Mesothelial cell of epicardium (in vitro differentiated cells): ENCODE measurements around the gene GATAD2A. TPM values are rescaled to one million over a fixed set of nuclear protein-coding genes. Genes with fewer than 3 reads are reported as not detected.
"Not testable (repeated sequence)": the region's sequence is repeated elsewhere in the genome, so short reads cannot be mapped to it uniquely, and the experiment has no call there.

ENCODE experiments used
- DNase-seq, 2 experiments: peaks; one replicate each; pipeline ENCODE4 v3.0.0; 2021; ENCODE audit warnings: low spot score in 2 of 2; ENCODE audit not compliant: unreplicated experiment in 2 of 2
- H3K27ac Mint-ChIP-seq: 2 replicates; pipeline ENCODE4 v1.8.0; 2021; ENCODE audit warnings: mixed read lengths
- H3K27me3 Mint-ChIP-seq: 2 replicates; pipeline ENCODE4 v1.8.0; 2021; ENCODE audit warnings: low read depth, mixed read lengths
- H3K36me3 Mint-ChIP-seq: 2 replicates; pipeline ENCODE4 v1.8.0; 2021; ENCODE audit warnings: mixed read lengths
- H3K4me1 Mint-ChIP-seq: 2 replicates; pipeline ENCODE4 v1.8.0; 2021; ENCODE audit warnings: mixed read lengths
- H3K4me3 Mint-ChIP-seq: 2 replicates; pipeline ENCODE4 v1.8.0; 2021; ENCODE audit warnings: mild to moderate bottlenecking, moderate library complexity, mixed read lengths
- H3K9me3 Mint-ChIP-seq: 2 replicates; pipeline ENCODE4 v1.8.0; 2021; ENCODE audit warnings: mixed read lengths
- CTCF ChIP-seq: fragments of 200-600 bp; sonication (generic); IDR thresholded peaks from one replicate; pipeline ENCODE4 v1.5.0; 2021; ENCODE audit warnings: antibody characterized with exemption; ENCODE audit not compliant: unreplicated experiment
- total RNA-seq: library from RNA; stranded (reverse); gene quantifications from 3 replicates; pipeline ENCODE4 v1.2.1, GENCODE V29; 2021

The GATAD2A gene
- total RNA-seq, 1 donor from 2014 or later: 113 TPM

DNA sequence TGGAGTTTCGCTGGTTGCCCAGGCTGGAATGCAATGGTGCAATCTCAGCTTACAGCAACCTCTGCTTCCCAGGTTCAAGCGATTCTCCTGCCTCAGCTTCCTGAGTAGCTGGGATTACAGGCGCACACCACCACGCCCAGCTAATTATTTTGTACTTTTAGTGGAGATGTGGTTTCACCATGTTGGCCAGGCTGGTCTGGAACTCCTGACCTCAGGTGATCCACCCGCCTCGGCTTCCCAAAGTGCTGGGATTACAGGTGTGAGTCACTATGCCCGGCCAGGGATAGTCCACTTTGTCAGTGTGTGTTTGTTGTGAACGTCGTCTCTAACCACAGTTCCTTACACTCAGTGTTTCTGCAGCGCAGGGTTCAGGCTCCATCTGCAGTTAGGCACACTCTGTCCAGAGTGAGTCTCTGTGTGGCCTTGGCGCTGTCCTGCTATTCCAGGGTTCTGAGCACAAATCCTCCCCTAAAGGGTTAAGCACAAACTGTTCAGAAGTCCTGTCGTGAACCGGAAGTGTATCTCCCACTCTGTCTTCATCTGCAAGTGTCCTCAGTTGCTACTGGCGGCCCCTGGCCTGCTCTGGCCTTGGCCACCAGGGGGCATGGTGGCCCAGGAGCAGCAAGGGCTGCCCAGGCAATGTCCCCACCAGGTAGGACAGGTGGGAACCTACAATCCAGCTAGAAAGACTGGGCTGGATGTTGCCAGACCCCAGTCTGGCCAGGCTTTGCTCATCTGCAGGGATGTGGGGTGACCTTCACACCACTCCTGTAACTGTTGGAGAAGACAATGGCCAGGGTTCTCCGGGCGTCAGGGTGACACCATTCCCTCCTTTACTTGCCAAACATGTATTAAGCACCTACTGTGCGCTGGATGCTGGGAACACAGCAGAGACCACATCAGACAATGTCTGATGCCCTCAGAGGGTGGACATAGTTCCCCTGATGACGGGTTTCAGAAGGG, 38.8 kb upstream of the GATAD2A start:
- peak in 1 of 2 experiments; percentile 73 for DNase-seq
- H3K27ac Mint-ChIP-seq: peak overlapping the region; percentile 72
- peak; percentile 86 for TF ChIP-seq CTCF
- no peaks in the 10 kb centered on the region for H3K36me3 Mint-ChIP-seq
- H3K4me3 Mint-ChIP-seq: no peak overlapping the region
- H3K4me1 Mint-ChIP-seq: peaks cover 11% of the 10 kb centered on the region
- H3K9me3 Mint-ChIP-seq: no peaks in the 10 kb centered on the region
- no peaks in the 10 kb centered on the region for H3K27me3 Mint-ChIP-seq

DNA sequence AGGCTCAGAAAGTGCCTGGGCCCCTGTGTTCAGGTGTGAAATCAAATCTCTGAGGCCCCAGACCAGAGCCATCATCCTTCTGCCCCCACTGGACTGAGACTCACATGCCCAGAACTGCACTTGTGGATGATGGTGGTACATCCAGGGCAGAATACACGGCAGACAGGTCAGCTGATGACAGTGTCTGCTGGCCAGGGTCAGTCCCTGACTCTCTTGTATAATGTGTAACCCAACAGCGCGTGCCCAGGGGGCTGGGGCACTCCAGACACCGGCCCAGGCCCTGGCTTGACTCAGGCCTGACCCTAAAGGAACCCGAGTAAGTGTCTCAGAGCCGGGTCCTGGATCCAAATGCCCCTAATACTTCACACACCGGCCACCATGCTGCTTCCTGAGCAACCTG, 37.4 kb upstream of the GATAD2A start:
- Mint-ChIP-seq H3K27me3 (no peaks in the 10 kb centered on the region), H3K27ac (no peak overlapping the region), H3K4me1 (peaks cover 11% of the 10 kb centered on the region), H3K36me3 (no peaks in the 10 kb centered on the region), H3K9me3 (no peaks in the 10 kb centered on the region), H3K4me3 (no peak overlapping the region)
- TF ChIP-seq CTCF: no peak
- DNase-seq: no peak

DNA sequence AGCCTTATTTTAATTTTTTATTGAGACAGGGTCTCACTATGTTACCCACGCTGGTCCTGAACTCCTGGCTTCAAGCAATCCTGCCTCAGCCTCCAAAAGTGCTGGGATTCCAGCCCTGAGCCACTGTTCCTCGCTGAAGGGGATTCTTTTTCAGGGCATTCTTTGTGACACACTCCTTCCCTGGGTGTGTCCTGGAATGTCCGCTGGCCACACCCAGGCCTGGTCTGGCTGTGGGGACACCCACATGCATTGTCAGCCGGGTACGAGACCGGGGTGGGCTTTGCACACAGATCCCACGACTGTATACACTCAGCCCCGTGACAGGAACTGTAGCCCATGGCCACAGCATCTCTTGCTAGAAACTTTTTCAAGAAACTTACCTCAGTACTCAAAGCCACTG, 34.4 kb upstream of the GATAD2A start:
- H3K36me3 Mint-ChIP-seq: no peaks in the 10 kb centered on the region
- peaks cover 4% of the 10 kb centered on the region for H3K4me1 Mint-ChIP-seq
- H3K27me3 Mint-ChIP-seq: no peaks in the 10 kb centered on the region
- H3K4me3 Mint-ChIP-seq: no peak overlapping the region
- no peak overlapping the region for H3K27ac Mint-ChIP-seq
- DNase-seq: no peak
- no peak for TF ChIP-seq CTCF
- no peaks in the 10 kb centered on the region for H3K9me3 Mint-ChIP-seq

DNA sequence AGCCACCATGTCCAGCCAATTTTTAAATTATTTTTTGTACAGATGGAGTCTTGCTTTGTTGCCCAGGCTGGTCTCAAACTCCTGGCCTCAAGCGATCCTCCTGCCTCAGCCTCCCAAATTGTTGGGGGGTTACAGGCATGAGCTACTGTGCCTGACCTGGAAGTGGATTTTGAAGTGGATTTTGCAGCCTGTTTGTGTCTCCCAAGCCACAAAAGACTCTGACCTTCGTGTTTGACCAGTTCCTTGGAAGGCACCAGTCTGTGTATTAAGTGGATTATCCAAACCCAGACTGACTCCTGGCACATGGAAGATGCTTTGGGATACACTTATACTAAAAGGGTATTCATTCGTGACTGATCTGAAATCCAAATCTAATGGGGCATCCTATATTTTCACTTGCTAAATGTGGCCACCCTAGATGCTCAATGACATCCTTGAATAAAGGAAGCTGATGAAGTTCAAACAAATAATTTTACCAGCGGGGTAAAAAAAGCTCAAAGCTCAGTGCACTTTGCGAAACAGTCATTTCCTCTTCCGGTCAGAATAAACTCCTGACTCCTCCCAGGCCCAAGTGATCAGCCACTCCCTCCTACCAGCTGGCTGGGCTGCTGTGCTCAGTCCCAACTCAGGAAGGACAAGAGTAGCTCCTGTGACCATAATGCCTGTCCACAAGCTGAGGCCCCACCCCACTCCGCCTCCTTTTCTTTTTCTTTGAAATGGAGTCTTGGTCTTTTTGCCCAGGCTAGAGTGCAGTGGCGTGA, 32.6 kb upstream of the GATAD2A start:
- Mint-ChIP-seq H3K27me3 (no peaks in the 10 kb centered on the region), H3K36me3 (no peaks in the 10 kb centered on the region), H3K4me3 (no peak overlapping the region), H3K4me1 (peaks cover 9% of the 10 kb centered on the region), H3K9me3 (no peaks in the 10 kb centered on the region), H3K27ac (no peak overlapping the region)
- TF ChIP-seq CTCF: no peak
- no peak for DNase-seq

- Mint-ChIP-seq H3K27me3 (no peaks in the 10 kb centered on the region), H3K27ac (peak overlapping the region; percentile 89), H3K4me3 (no peak overlapping the region), H3K9me3 (no peaks in the 10 kb centered on the region), H3K4me1 (peaks cover 24% of the 10 kb centered on the region), H3K36me3 (peaks cover 2% of the 10 kb centered on the region)
- no peak for TF ChIP-seq CTCF
- no peak for DNase-seq
These were observed 25.9 kb upstream of the GATAD2A start for GRCh38 chr19:19379527-19379926.

GRCh38 chr19:19380316-19380715, 25.2 kb upstream of the GATAD2A start:
- H3K4me3 Mint-ChIP-seq, DNase-seq, H3K9me3 Mint-ChIP-seq, H3K27me3 Mint-ChIP-seq, H3K36me3 Mint-ChIP-seq: not testable (repeated sequence)
- peaks cover 24% of the 10 kb centered on the region for H3K4me1 Mint-ChIP-seq
- peak overlapping the region; percentile 89 for H3K27ac Mint-ChIP-seq
